ENCODE measurements around the gene ABT1. TPM values are rescaled to one million over a fixed set of nuclear protein-coding genes. Genes with fewer than 3 reads are reported as not detected.
"Not testable (repeated sequence)": the region's sequence is repeated elsewhere in the genome, so short reads cannot be mapped to it uniquely, and the experiment has no call there.

Gene ABT1
- total RNA-seq: 10.9 TPM

- DNase-seq: peak; percentile 99
Measured at GRCh38 chr6:26596579-26597388, at the start of gene ABT1. TSS of gene ABT1 (plus strand) at chr6:26596953. CDS start at chr6:26596983, 30 bp downstream.

- DNase-seq: not testable (repeated sequence)
Measured at GRCh38 chr6:26547363-26547762, 49.4 kb upstream of the ABT1 start.

- DNase-seq: no peak
Measured at GRCh38 chr6:26550250-26550993, 46.3 kb upstream of the ABT1 start.

- no peak for DNase-seq
Measured at GRCh38 chr6:26552205-26552604, 44.5 kb upstream of the ABT1 start.

DNA sequence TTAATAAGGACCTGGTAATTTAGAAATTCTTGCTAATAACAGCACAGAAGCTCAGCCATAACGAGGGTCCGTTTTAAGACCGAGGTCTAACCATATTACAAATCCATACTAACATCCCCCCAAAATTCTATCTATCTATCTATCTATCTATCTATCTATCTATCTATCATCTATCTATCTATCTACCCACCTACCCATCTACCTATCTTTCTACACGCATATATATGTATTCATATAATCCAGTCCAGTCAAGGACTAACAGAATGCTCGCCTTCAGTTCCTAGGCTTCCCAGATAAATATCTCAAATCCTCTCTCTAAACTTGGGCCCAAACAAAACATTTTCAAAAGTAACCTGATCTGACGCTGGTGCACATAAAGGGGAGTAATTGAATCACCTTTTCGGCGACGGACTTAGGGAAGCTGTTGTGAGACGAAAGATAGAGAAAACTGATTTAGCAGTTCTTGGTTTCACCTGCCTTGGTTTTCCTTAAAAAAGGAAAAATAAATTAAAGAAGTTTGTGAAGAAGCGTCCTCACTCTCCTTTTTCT, 44.0 kb upstream of the ABT1 start:
- no peak for DNase-seq

DNA sequence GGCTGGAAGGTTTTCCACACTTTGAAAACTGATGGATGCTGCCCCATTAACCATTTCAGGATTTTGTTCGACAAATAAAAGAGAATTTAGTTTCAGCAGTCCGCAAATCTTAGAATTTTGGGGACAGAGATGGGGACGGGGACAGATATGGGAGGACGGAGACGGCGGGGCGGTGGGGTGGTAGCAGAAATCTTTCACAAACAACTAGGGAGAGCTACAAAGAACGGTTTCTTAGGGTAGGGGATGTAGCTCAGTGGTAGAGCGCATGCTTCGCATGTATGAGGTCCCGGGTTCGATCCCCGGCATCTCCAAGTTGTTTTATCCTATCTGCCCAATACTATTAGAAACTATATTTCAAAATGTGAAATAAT, 43.5 kb upstream of the ABT1 start:
- peak; percentile 53 for DNase-seq

GRCh38 chr6:26553635-26554446, 42.9 kb upstream of the ABT1 start:
- peak; percentile 51 for DNase-seq

DNA sequence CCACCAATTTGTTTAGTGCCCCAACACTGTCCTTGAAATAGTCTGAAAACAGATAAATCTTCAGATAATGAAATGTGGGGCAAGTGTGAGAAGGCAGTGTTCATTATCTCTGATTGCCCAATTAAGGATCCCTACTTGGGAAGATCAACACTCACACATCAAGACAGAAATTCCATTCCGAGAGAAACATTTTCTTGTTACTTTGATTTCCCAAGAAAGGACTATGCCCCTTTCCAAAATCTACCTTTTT, 42.4 kb upstream of the ABT1 start:
- no peak for DNase-seq

DNA sequence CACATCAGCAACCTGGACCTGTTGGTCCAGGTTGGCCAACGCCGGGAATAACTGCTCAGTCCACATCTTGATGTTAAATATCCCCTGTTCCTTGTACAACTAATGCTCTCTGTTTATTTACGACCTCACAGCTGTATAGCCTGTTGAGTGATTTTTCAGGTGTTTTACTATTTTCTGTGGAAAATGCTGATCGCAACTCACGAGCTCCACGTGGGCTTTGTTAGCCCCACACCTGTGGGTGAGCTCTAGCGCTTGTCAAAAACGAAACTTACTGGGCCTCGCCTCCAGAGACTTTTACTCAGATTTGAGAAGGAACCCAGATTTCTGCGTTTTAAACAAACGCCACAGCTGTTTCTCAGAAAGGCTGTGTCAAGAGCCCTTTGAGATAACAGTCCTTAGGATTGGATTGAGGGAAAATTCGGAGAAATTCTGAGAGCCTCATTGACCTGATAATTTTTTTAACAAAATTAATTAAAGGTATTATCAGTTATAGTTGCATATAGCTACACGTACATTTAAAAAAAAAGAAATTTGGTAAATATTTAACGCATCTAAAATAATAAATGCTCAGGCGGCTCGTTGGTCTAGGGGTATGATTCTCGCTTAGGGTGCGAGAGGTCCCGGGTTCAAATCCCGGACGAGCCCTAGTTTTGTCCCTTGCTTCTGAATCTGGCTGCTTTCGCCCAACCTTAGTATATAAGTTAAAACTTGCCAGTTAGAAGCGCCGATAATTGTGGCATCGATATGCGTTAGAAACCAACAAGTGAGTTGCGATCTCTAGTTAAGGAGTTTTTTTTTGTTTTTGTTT, 41.9 kb upstream of the ABT1 start:
- DNase-seq: no peak

GRCh38 chr6:26555505-26556262, 41.1 kb upstream of the ABT1 start:
- no peak for DNase-seq

GRCh38 chr6:26556263-26557070, 40.3 kb upstream of the ABT1 start:
- no peak for DNase-seq

DNA sequence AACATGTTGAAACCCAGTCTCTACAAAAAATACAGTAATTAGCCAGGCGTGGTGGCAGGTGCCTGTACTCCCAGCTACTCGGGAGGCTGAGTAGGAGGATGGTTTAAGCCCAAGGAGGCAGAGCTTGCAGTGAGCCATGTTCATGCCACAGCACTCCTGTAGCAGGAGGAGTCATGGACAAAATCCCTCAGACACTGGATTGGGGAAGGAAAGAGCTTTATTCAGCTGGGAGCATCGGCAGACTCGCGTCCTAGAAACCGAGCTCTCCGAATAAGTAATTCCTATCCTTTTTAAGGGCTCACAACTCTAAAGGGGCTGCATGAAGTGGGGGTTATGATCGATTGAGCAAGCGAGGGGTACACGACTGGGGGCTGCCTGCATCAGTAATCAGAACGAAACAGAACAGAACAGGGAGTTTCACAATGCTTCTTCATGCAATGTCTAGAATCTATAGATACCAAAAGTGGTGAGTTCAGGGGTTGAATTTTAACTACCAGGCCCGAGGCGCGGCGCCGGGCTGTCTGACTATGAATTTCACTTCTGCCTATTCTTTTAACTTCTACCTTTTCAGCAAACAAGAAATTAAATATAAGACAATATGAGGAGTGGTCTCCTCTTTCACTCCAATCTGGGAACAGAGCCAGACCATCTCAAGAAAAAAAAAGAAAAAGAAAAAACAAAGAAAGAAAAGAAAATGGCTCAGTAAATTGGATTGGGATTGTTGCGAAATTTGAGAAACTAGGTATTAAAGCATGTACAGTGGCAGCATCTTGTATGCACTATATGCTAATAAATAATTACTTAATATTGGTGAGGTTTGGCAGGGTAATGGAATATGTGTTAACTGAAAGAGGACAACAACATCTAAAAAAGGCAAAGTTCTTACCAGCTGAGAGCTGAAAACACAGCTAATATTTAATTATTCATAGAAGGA, 35.0 kb upstream of the ABT1 start:
- DNase-seq: no peak

- DNase-seq: no peak
Measured at GRCh38 chr6:26563488-26563887, 33.3 kb upstream of the ABT1 start.

DNA sequence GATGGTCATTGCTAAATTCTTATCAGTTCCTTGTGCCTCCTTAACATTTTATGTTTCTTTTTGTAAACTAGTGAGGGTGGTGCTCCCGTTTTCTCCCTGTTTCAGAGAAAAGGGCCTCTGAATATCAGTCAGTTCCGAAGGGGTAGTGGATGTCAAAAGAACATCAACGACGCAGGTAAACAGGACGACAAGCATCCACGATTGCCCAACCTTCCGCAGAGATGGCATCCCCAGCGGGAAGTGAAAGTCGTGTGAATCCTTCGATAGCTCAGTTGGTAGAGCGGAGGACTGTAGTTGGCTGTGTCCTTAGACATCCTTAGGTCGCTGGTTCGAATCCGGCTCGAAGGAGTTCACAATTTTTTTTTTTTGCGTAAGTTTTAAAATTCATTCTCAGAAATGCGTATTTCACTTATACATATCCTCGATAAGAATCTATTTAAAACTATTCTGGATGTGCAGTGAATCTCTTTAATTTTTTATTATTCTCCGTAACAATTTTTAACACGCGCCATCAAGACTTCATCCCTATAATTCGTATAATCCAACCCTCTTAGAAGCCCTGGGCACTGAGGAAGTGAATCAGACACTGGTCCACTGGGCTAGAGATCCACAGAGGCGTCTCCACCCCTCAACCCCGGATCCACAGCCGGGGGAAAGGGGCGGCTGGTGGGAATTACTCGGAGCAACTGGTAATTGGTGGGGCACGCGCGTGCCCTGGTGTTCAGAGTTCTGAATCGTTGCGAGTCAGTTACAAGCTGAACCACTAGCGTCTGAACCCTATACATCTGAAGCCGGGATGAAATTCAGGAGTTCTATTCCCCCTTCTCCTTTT, 27.9 kb upstream of the ABT1 start:
- DNase-seq: peak; percentile 86

DNA sequence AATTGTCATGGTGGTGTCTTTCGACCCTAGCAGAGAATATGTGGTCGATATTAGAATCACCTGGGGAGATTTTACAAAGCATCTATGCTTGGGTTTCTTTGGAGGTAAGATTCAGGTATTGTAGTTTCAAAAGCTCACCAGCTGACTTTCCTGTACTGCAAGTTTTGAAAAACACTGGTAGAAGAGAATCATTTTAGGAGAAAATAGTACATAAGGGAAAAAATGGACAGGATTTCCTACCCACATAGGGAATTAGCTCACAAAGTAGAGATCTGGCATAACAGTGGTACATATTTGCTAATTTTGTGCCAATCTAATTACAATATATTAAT, 27.4 kb upstream of the ABT1 start:
- DNase-seq: no peak

- no peak for DNase-seq
Measured at GRCh38 chr6:26570027-26570809, 26.5 kb upstream of the ABT1 start.

GRCh38 chr6:26571592-26572296, 25.0 kb upstream of the ABT1 start:
- DNase-seq: no peak

Measured in occipital lobe (tissue), 2 donors.